Nephron progenitor cell (in vitro differentiated cells): ENCODE data around the gene KRTAP12-4.

Experiments
- DNase-seq: peaks from one replicate; pipeline ENCODE4 v3.0.0; 2021
- H3K27ac Mint-ChIP-seq: 2 replicates; pipeline ENCODE4 v1.8.0; 2021; ENCODE audit warnings: mild to moderate bottlenecking, moderate library complexity, mixed read lengths
- H3K27me3 Mint-ChIP-seq: 2 replicates; pipeline ENCODE4 v1.8.0; 2021; ENCODE audit warnings: mild to moderate bottlenecking, low read depth, mixed read lengths; ENCODE audit not compliant: poor library complexity
- H3K36me3 Mint-ChIP-seq: 2 replicates; pipeline ENCODE4 v1.8.0; 2021; ENCODE audit warnings: low read depth, mixed read lengths
- H3K4me1 Mint-ChIP-seq: 2 replicates; pipeline ENCODE4 v1.8.0; 2021; ENCODE audit warnings: mixed read lengths
- H3K4me3 Mint-ChIP-seq: 2 replicates; pipeline ENCODE4 v1.8.0; 2021; ENCODE audit warnings: mild to moderate bottlenecking, moderate library complexity, mixed read lengths
- H3K9me3 Mint-ChIP-seq: 2 replicates; pipeline ENCODE4 v1.8.0; 2021; ENCODE audit warnings: mild to moderate bottlenecking, moderate library complexity, mixed read lengths
- CTCF ChIP-seq: fragments of 200-600 bp; sonication (generic); IDR thresholded peaks from 2 replicates; pipeline ENCODE4 v1.5.0; 2021; ENCODE audit warnings: antibody characterized with exemption

Gene KRTAP12-4

GRCh38 chr21:44682580-44683151, 28.2 kb upstream of the KRTAP12-4 start:
- H3K27me3 Mint-ChIP-seq = peaks cover 33% of the 10 kb centered on the region
- H3K9me3 Mint-ChIP-seq = no peaks in the 10 kb centered on the region
- no peak overlapping the region for H3K4me3 Mint-ChIP-seq
- no peak overlapping the region for H3K27ac Mint-ChIP-seq
- DNase-seq = no peak
- peaks cover 17% of the 10 kb centered on the region for H3K4me1 Mint-ChIP-seq
- H3K36me3 Mint-ChIP-seq = no peaks in the 10 kb centered on the region
- no peak for TF ChIP-seq CTCF

- TF ChIP-seq CTCF = no peak
- Mint-ChIP-seq H3K27me3 (peaks cover 28% of the 10 kb centered on the region), H3K36me3 (no peaks in the 10 kb centered on the region), H3K27ac (no peak within 1 kb of the TSS), H3K4me1 (peaks cover 11% of the 10 kb centered on the region), H3K9me3 (no peaks in the 10 kb centered on the region), H3K4me3 (no peak within 1 kb of the TSS)
- no peak for DNase-seq
Observed at GRCh38 chr21:44681861-44682579, 27.6 kb upstream of the KRTAP12-4 start, which contains the start of gene KRTAP12-1. Gene KRTAP12-1 (minus strand): TSS chr21:44682163. CDS start chr21:44682123, 40 bp downstream.

GRCh38 chr21:44681152-44681551, 26.7 kb upstream of the KRTAP12-4 start:
- Mint-ChIP-seq H3K4me1 (peaks cover 3% of the 10 kb centered on the region), H3K27me3 (peaks cover 22% of the 10 kb centered on the region)
- DNase-seq = no peak

GRCh38 chr21:44677881-44678280, 23.4 kb upstream of the KRTAP12-4 start:
- no peak overlapping the region for H3K27ac Mint-ChIP-seq
- peaks cover 20% of the 10 kb centered on the region for H3K9me3 Mint-ChIP-seq
- TF ChIP-seq CTCF = no peak
- no peaks in the 10 kb centered on the region for H3K4me1 Mint-ChIP-seq
- H3K27me3 Mint-ChIP-seq = peaks cover 21% of the 10 kb centered on the region
- DNase-seq = no peak
- H3K36me3 Mint-ChIP-seq = peaks cover 3% of the 10 kb centered on the region
- H3K4me3 Mint-ChIP-seq = no peak overlapping the region

More at GRCh38 chr21:44681152-44681551, 26.7 kb upstream of the KRTAP12-4 start:
- Mint-ChIP-seq H3K9me3 (no peaks in the 10 kb centered on the region), H3K27ac (no peak overlapping the region), H3K4me3 (no peak overlapping the region), H3K36me3 (no peaks in the 10 kb centered on the region)
- TF ChIP-seq CTCF = no peak

GRCh38 chr21:44671911-44672310, 17.5 kb upstream of the KRTAP12-4 start:
- DNase-seq = no peak
- Mint-ChIP-seq H3K4me1 (no peaks in the 10 kb centered on the region), H3K36me3 (peaks cover 13% of the 10 kb centered on the region), H3K4me3 (no peak overlapping the region), H3K27me3 (peaks cover 15% of the 10 kb centered on the region), H3K27ac (no peak overlapping the region), H3K9me3 (peaks cover 72% of the 10 kb centered on the region)
- no peak for TF ChIP-seq CTCF
